Mesothelial cell of epicardium (in vitro differentiated cells): Measurements from ENCODE around the gene ABCA7. TPM values are rescaled to one million over a fixed set of nuclear protein-coding genes. Genes with fewer than 3 reads are reported as not detected.
A peak's percentile ranks its signal among the peaks of the same experiment; 100 is the strongest.

Source experiments
- DNase-seq, 2 experiments: peaks; one replicate each; pipeline ENCODE4 v3.0.0; 2021; ENCODE audit warnings: low spot score in 2 of 2; ENCODE audit not compliant: unreplicated experiment in 2 of 2
- H3K27ac Mint-ChIP-seq: 2 replicates; pipeline ENCODE4 v1.8.0; 2021; ENCODE audit warnings: mixed read lengths
- H3K27me3 Mint-ChIP-seq: 2 replicates; pipeline ENCODE4 v1.8.0; 2021; ENCODE audit warnings: low read depth, mixed read lengths
- H3K36me3 Mint-ChIP-seq: 2 replicates; pipeline ENCODE4 v1.8.0; 2021; ENCODE audit warnings: mixed read lengths
- H3K4me1 Mint-ChIP-seq: 2 replicates; pipeline ENCODE4 v1.8.0; 2021; ENCODE audit warnings: mixed read lengths
- H3K4me3 Mint-ChIP-seq: 2 replicates; pipeline ENCODE4 v1.8.0; 2021; ENCODE audit warnings: mild to moderate bottlenecking, moderate library complexity, mixed read lengths
- H3K9me3 Mint-ChIP-seq: 2 replicates; pipeline ENCODE4 v1.8.0; 2021; ENCODE audit warnings: mixed read lengths
- total RNA-seq: library from RNA; stranded (reverse); gene quantifications from 3 replicates; pipeline ENCODE4 v1.2.1, GENCODE V29; 2021
- TF ChIP-seq, protein P1 (sequence below): fragments of 200-600 bp; sonication (generic); IDR thresholded peaks from one replicate; pipeline ENCODE4 v1.5.0; 2021; ENCODE audit warnings: antibody characterized with exemption; ENCODE audit not compliant: unreplicated experiment

Gene ABCA7
- total RNA-seq, 1 donor from 2014 or later = 22.5 TPM

DNA sequence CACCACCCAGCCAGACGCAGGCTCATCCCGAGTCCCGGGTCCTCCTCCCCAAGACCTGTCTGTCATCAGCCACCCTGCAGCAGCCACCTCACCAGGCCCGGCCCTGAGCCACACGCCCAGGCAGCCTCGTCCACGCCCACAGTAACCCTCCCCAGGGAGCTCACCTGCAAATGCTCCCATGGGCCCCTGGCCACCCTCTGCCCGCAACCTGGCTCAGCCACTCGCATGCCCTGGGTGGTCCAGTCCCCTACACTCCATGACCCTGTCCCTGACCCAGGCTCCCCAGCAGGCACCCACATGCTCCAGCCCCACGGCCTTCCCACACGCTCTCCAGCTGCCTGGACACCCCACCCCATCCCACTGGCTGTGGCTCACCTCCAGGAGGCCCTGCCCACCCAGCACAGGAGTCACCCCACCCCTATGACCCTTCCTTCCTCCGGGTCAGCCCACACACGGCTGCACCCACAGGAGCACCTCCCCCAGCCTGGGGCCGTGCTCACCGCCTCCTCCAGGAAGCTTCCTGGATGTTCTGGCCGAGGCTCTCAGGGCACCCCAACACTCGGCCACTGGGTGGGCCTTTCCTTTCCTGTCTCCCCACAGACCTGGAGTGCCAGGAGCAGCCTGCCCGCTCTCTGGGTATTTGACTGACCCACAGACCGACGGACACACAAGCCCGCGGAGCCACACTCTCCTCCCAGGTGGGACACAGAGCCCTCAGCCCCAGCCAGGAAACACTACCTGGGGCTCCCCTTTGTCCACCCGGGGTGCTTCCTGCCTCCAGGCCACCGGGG is 22.6 kb upstream of the ABCA7 start:
- no peak for DNase-seq
- peaks cover 27% of the 10 kb centered on the region for H3K4me1 Mint-ChIP-seq
- H3K9me3 Mint-ChIP-seq = no peaks in the 10 kb centered on the region
- peaks cover 2% of the 10 kb centered on the region for H3K27me3 Mint-ChIP-seq
- peak overlapping the region; percentile 60 for H3K27ac Mint-ChIP-seq
- H3K36me3 Mint-ChIP-seq = peaks cover 2% of the 10 kb centered on the region
- TF ChIP-seq, protein P1, sequence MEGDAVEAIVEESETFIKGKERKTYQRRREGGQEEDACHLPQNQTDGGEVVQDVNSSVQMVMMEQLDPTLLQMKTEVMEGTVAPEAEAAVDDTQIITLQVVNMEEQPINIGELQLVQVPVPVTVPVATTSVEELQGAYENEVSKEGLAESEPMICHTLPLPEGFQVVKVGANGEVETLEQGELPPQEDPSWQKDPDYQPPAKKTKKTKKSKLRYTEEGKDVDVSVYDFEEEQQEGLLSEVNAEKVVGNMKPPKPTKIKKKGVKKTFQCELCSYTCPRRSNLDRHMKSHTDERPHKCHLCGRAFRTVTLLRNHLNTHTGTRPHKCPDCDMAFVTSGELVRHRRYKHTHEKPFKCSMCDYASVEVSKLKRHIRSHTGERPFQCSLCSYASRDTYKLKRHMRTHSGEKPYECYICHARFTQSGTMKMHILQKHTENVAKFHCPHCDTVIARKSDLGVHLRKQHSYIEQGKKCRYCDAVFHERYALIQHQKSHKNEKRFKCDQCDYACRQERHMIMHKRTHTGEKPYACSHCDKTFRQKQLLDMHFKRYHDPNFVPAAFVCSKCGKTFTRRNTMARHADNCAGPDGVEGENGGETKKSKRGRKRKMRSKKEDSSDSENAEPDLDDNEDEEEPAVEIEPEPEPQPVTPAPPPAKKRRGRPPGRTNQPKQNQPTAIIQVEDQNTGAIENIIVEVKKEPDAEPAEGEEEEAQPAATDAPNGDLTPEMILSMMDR = no peak
- H3K4me3 Mint-ChIP-seq = peak overlapping the region; percentile 17

DNA sequence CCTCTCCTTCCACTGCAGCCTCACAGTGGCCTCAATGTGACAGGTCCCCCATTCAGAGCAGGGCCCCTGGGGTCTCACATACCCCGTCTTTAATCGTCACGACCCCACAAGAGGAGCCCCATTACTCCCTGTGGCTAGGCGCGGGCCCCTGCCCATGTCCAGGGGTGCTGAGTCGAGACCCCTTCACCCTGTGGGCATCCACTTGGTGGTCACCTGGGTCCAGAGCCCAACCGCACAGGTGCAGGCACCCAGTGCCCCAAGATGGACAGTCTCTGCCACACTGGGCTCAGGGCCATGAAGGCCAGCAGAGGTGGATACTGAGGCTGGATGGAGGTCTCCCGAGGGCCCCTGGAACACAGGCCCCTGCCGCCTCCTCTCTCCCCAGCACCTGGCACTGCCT is 22.0 kb upstream of the ABCA7 start:
- Mint-ChIP-seq H3K4me3 (no peak overlapping the region), H3K36me3 (peaks cover 2% of the 10 kb centered on the region), H3K27ac (no peak overlapping the region)

DNA sequence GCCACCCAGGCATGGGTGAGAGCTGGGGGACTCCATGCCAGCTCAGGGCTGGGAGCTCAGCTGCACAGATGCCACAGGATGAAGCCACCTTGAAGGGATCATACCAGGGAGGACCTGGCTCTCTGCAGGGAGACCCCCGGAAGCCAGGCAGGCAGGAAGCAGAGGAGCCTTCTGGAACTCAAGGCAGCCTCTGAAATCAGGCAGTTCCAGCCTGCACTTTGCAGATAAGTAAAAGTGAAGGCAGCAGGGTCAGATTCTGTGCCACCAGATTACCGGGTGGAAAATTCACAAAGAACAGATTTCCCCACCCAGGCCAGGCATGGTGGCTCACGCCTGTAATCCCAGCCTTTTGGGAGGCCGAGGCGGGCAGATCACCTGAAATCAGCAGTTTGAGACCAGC is 21.5 kb upstream of the ABCA7 start:
- Mint-ChIP-seq H3K4me1 (peaks cover 27% of the 10 kb centered on the region), H3K27me3 (peaks cover 2% of the 10 kb centered on the region), H3K4me3 (peak overlapping the region; percentile 88), H3K9me3 (no peaks in the 10 kb centered on the region), H3K27ac (peak overlapping the region; percentile 73), H3K36me3 (peaks cover 2% of the 10 kb centered on the region)
- TF ChIP-seq, protein P1 = no peak
- DNase-seq = no peak

More for the DNA sequence above, 22.0 kb upstream of the ABCA7 start:
- H3K4me1 Mint-ChIP-seq = peaks cover 27% of the 10 kb centered on the region
- H3K27me3 Mint-ChIP-seq = peaks cover 2% of the 10 kb centered on the region
- no peaks in the 10 kb centered on the region for H3K9me3 Mint-ChIP-seq
- DNase-seq = no peak
- TF ChIP-seq, protein P1 = no peak

DNA sequence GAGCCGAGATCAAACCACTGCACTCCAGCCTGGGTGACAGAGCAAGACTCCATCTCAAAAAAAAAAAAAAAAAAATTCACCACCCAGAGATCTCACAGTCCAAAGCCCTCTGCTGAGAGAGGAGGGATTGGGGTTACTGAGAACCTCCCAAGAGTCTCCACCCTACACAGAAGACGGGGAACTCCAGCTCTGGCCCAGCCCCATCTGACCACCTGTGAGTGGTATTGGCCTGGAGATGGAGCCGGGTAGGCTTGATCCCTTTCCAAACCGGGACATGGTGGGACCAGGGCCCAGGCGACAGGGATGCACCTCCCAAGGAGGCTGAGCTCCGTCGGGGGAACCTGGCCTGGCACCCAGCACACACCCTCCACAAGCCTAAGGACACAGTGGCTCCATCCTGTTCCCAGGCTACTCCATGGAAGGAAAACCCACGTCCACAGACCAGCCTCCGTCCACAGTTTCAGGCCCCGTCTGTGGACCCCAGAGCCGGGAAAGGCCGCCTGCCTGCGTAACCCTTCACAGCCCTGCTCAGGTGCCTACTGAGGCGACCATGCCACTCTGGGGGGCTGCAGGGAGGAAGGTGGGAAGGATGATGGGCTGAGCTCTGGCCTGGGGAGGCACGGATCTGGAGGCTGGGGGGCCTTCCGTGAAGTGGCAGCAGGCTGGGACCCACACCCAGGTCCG is 20.8 kb upstream of the ABCA7 start:
- Mint-ChIP-seq H3K9me3 (no peaks in the 10 kb centered on the region), H3K4me3 (peak overlapping the region; percentile 88), H3K4me1 (peaks cover 27% of the 10 kb centered on the region), H3K36me3 (peaks cover 2% of the 10 kb centered on the region), H3K27ac (peak overlapping the region; percentile 73), H3K27me3 (peaks cover 2% of the 10 kb centered on the region)
- TF ChIP-seq, protein P1 = no peak
- no peak for DNase-seq

DNA sequence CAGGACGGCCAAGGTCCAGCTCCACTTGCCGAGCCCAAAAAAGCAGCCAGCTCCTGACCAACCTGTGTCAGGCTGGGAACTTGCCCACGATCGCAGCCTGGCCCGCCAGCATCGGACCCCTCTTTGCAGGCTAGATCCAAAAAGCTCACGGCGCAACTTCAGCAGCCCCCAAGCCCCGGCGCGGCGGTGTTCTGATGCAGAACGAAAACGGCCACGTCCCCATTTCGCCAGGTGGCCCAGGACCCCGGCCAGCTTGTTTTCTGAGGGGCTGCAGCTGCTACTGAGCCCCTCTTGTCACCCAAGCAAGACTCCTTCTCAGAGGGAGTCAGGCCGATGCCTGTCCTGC is 20.3 kb upstream of the ABCA7 start:
- Mint-ChIP-seq H3K4me3 (peak overlapping the region; percentile 88), H3K27me3 (peaks cover 2% of the 10 kb centered on the region), H3K4me1 (peaks cover 27% of the 10 kb centered on the region), H3K9me3 (no peaks in the 10 kb centered on the region), H3K27ac (peak overlapping the region; percentile 92), H3K36me3 (no peaks in the 10 kb centered on the region)
- TF ChIP-seq, protein P1 = no peak
- DNase-seq = no peak
